AG20443 (cell line): Measurements from ENCODE around the gene PTPRM.

ENCODE experiments used
- DNase-seq: peaks from one replicate; pipeline ENCODE4 v3.0.0; 2012; ENCODE audit warnings: low spot score, mixed read lengths

PTPRM gene

GRCh38 chr18:7566567-7567473 is at the start of gene PTPRM:
TSS of gene PTPRM (plus strand) at chr18:7567316. CDS start at chr18:7567819, 503 bp downstream.
- DNase-seq, result peak; percentile 96

- DNase-seq, result no peak
These were observed 49.3 kb upstream of the PTPRM start for GRCh38 chr18:7517852-7518251.

GRCh38 chr18:7520200-7520785 is 46.8 kb upstream of the PTPRM start:
- no peak for DNase-seq

- DNase-seq, result no peak
These were observed 45.8 kb upstream of the PTPRM start for GRCh38 chr18:7521226-7521856.

GRCh38 chr18:7523772-7524171 is 43.3 kb upstream of the PTPRM start:
- DNase-seq, result no peak

- no peak for DNase-seq
These were observed 42.3 kb upstream of the PTPRM start for GRCh38 chr18:7524786-7525185.

GRCh38 chr18:7532942-7533341 is 34.2 kb upstream of the PTPRM start:
- DNase-seq, result no peak

GRCh38 chr18:7535436-7536205 is 31.5 kb upstream of the PTPRM start:
- no peak for DNase-seq

GRCh38 chr18:7537145-7537544 is 30.0 kb upstream of the PTPRM start:
- no peak for DNase-seq

- no peak for DNase-seq
These were observed 25.3 kb upstream of the PTPRM start for GRCh38 chr18:7541835-7542234.

- DNase-seq, result no peak
These were observed 22.4 kb upstream of the PTPRM start for GRCh38 chr18:7544686-7545085.

GRCh38 chr18:7545734-7546133 is 21.4 kb upstream of the PTPRM start:
- DNase-seq, result no peak

- no peak for DNase-seq
These were observed 18.9 kb upstream of the PTPRM start for GRCh38 chr18:7548221-7548620.

GRCh38 chr18:7548721-7549120 is 18.4 kb upstream of the PTPRM start:
- DNase-seq, result peak; percentile 34

- no peak for DNase-seq
These were observed 9.1 kb upstream of the PTPRM start for GRCh38 chr18:7557973-7558372.

- no peak for DNase-seq
These were observed 8.3 kb upstream of the PTPRM start for GRCh38 chr18:7558769-7559168.

GRCh38 chr18:7559709-7560319 is 7.3 kb upstream of the PTPRM start:
- no peak for DNase-seq

- no peak for DNase-seq
These were observed 5.1 kb upstream of the PTPRM start for GRCh38 chr18:7561909-7562460.

- DNase-seq, result no peak
These were observed 4.6 kb upstream of the PTPRM start for GRCh38 chr18:7562491-7562890.

GRCh38 chr18:7565677-7566076 is 1.4 kb upstream of the PTPRM start:
- no peak for DNase-seq

GRCh38 chr18:7566244-7566566 is 911 bp upstream of the PTPRM start:
- DNase-seq, result no peak
